Lower leg skin (tissue), 4 donors: ENCODE data around the gene CFAP74. TPM values are rescaled to one million over a fixed set of nuclear protein-coding genes. Genes with fewer than 3 reads are reported as not detected.

ENCODE experiments used
- DNase-seq, 2 donors: peaks; one replicate each; pipeline ENCODE4 v3.0.0-alpha.2; 2019; ENCODE audit warnings: low spot score in 2 of 2
- H3K4me3 ChIP-seq: fragments of 200-600 bp; sonication (generic); 2 replicates; pipeline ENCODE4 v1.5.1; 2017; ENCODE audit warnings: mild to moderate bottlenecking, low read depth; ENCODE audit not compliant: poor library complexity, severe bottlenecking
- CTCF ChIP-seq, 3 donors: fragments of 450-650 bp; IDR thresholded peaks; one replicate each; pipeline ENCODE4 v1.5.1; 2016; ENCODE audit warnings: antibody characterized with exemption in 3 of 3, mild to moderate bottlenecking in 3 of 3, moderate library complexity in 2 of 3
- POLR2A ChIP-seq, 2 donors: fragments of 450-650 bp; IDR thresholded peaks; one replicate each; pipeline ENCODE4 v1.6.1; 2016 to 2017; ENCODE audit warnings: antibody characterized with exemption in 2 of 2, mild to moderate bottlenecking in 1 of 2, moderate library complexity in 1 of 2
- WGBS, 2 donors: methylation state at CpG; one replicate each; pipeline ENCODE4 v1.1.5; 2018; 5-methylcytosine and 5-hydroxymethylcytosine counted together
- intact Hi-C: fragments of 100-400 bp; cut with DNase I; formaldehyde crosslinking; loops from one replicate; pipeline ENCODE4 v1.15.0; 2023; ENCODE audit warnings: low total_unique reads
- total RNA-seq, 4 donors: library from RNA; depleted of rRNA; stranded (reverse); fragments of >200 nt; gene quantifications; one replicate each; pipeline ENCODE4 v1.1.0, GENCODE V29; 2016

The CFAP74 gene
- total RNA-seq, 4 donors from 2014 or later: 0.10 TPM; not detected in 3

- intact Hi-C loops: no loop called here
- no peak overlapping the region for H3K4me3 ChIP-seq
- no peak for DNase-seq
- WGBS, 2 donors: 78% methylated on average over 4 to 9 of the region's 9 CpGs
- TF ChIP-seq POLR2A (IDR thresholded peaks at IDR 0.05) (no peak), CTCF (IDR thresholded peaks at IDR 0.05) (no peak)
Observed at GRCh38 chr1:2023187-2023586, 19.6 kb upstream of the CFAP74 start.

- intact Hi-C loops: no loop called here
- no peak for DNase-seq
- 78 to 79% methylated on average over 17 to 20 of the region's 21 CpGs for WGBS, 2 donors
- TF ChIP-seq CTCF (IDR thresholded peaks at IDR 0.05) (no peak), POLR2A (IDR thresholded peaks at IDR 0.05) (no peak)
- no peak overlapping the region for H3K4me3 ChIP-seq
Observed at GRCh38 chr1:2022063-2022770, 18.6 kb upstream of the CFAP74 start.

- intact Hi-C loops: no loop called here
- TF ChIP-seq CTCF (IDR thresholded peaks at IDR 0.05): no peak
- TF ChIP-seq POLR2A (IDR thresholded peaks at IDR 0.05): no peak
- no peak for DNase-seq
- 68 to 78% methylated on average over 23 of the region's 25 CpGs for WGBS, 2 donors
- no peak overlapping the region for H3K4me3 ChIP-seq
Observed at GRCh38 chr1:2021550-2021949, 18.0 kb upstream of the CFAP74 start.

- no peak for DNase-seq
- intact Hi-C loops: no loop called here
- WGBS, 2 donors: 79 to 89% methylated on average over 10 to 11 of the region's 11 CpGs
- H3K4me3 ChIP-seq: no peak overlapping the region
- TF ChIP-seq CTCF (IDR thresholded peaks at IDR 0.05) (no peak), POLR2A (IDR thresholded peaks at IDR 0.05) (no peak)
Observed at GRCh38 chr1:2020310-2020655, 16.7 kb upstream of the CFAP74 start.

GRCh38 chr1:2019571-2020309 is 16.2 kb upstream of the CFAP74 start:
- TF ChIP-seq CTCF (IDR thresholded peaks at IDR 0.05) (no peak), POLR2A (IDR thresholded peaks at IDR 0.05) (no peak)
- intact Hi-C loops: no loop called here
- DNase-seq: no peak

More at GRCh38 chr1:2019571-2020309, 16.2 kb upstream of the CFAP74 start:
- 15 to 25% methylated on average over 19 to 38 of the region's 61 CpGs for WGBS, 2 donors
- no peak overlapping the region for H3K4me3 ChIP-seq
